Measurements from ENCODE around the gene LCP2.

DNA sequence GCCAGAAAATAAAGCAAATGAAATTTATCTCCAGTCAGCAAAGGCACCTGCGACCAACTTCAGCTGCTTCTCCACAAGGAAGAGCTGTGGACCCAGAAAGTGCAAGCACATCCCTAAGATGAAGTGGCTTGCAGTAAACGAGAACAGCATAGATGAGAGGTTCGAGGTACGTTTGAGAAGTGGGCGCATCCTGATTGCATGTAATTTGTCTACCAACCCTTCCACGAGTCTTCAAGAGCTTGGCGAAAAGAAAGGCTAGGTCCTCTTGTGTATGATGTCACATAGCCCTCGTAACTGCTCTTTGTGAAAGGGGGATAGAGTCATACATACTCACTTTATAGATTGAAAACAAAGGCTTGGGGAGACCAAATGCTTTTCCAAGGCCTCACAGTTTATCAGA lies 6.0 kb upstream of the LCP2 start:
- TF ChIP-seq, protein P1, sequence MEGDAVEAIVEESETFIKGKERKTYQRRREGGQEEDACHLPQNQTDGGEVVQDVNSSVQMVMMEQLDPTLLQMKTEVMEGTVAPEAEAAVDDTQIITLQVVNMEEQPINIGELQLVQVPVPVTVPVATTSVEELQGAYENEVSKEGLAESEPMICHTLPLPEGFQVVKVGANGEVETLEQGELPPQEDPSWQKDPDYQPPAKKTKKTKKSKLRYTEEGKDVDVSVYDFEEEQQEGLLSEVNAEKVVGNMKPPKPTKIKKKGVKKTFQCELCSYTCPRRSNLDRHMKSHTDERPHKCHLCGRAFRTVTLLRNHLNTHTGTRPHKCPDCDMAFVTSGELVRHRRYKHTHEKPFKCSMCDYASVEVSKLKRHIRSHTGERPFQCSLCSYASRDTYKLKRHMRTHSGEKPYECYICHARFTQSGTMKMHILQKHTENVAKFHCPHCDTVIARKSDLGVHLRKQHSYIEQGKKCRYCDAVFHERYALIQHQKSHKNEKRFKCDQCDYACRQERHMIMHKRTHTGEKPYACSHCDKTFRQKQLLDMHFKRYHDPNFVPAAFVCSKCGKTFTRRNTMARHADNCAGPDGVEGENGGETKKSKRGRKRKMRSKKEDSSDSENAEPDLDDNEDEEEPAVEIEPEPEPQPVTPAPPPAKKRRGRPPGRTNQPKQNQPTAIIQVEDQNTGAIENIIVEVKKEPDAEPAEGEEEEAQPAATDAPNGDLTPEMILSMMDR (conservative IDR thresholded peaks at IDR 0.05; ENCODE audit: low read length), result no peak
- TF ChIP-seq EZH2phosphoT487 (IDR thresholded peaks at IDR 0.05; ENCODE audit: borderline replicate concordance), result no peak

Data from Loucy (cell line).